OCI-LY3 (cell line): ENCODE data around the gene ITM2C.

Experiments used
- H2AFZ ChIP-seq: fragments of 200-600, 300-600 bp; shearing (Covaris generic); 2 replicates; pipeline ENCODE4 v1.6.0; 2014; ENCODE audit warnings: antibody characterized with exemption, low read depth, low read length
- H3K27ac ChIP-seq: fragments of 200-600, 300-600 bp; sonication (generic); 2 replicates; pipeline ENCODE4 v1.5.1; 2014; ENCODE audit warnings: mild to moderate bottlenecking, low read length, moderate library complexity, mixed read lengths
- H3K27me3 ChIP-seq: fragments of 200-600, 300-600 bp; sonication (generic); 2 replicates; pipeline ENCODE4 v1.6.1; 2014; ENCODE audit warnings: low read depth, low read length, mixed read lengths
- H3K36me3 ChIP-seq: fragments of 200-600, 300-600 bp; sonication (generic); replicated peaks from 2 replicates; pipeline ENCODE3; 2014; ENCODE audit warnings: low read depth, low read length, mixed read lengths
- H3K4me1 ChIP-seq: fragments of 300-600, 200-600 bp; sonication (generic); 2 replicates; pipeline ENCODE4 v1.6.1; 2014; ENCODE audit warnings: low read length, mixed read lengths
- H3K4me2 ChIP-seq: fragments of 200-600, 300-600 bp; sonication (generic); 2 replicates; pipeline ENCODE4 v1.6.1; 2014; ENCODE audit warnings: low read length, mixed read lengths
- H3K4me3 ChIP-seq: fragments of 300-600, 200-600 bp; sonication (generic); 2 replicates; pipeline ENCODE4 v1.5.1; 2014; ENCODE audit warnings: antibody characterized with exemption, mild to moderate bottlenecking, low read length, moderate library complexity
- H3K79me2 ChIP-seq: fragments of 300-600, 200-600 bp; shearing (Covaris generic); 2 replicates; pipeline ENCODE4 v1.6.1; 2014; ENCODE audit warnings: mild to moderate bottlenecking, low read length, mixed read lengths
- H3K9ac ChIP-seq: fragments of 300-600, 200-600 bp; shearing (Covaris generic); 2 replicates; pipeline ENCODE4 v1.6.0; 2014; ENCODE audit warnings: mild to moderate bottlenecking, low read length, moderate library complexity
- H3K9me3 ChIP-seq: fragments of 200-600, 300-600 bp; shearing (Covaris generic); 2 replicates; pipeline ENCODE4 v1.6.1; 2014; ENCODE audit warnings: low read length, mixed read lengths; ENCODE audit not compliant: insufficient read depth
- H4K20me1 ChIP-seq: fragments of 200-600, 300-600 bp; sonication (generic); 2 replicates; pipeline ENCODE4 v1.6.1; 2016; ENCODE audit warnings: low read length, mixed read lengths; ENCODE audit not compliant: insufficient read depth
- EZH2phosphoT487 ChIP-seq: fragments of 200-600 bp; shearing (Covaris generic); IDR thresholded peaks from 2 replicates; pipeline ENCODE4 v1.6.1; 2018; ENCODE audit warnings: antibody characterized with exemption, mixed run types, low read depth
- TF ChIP-seq, protein P1 (sequence below): fragments of 200-600, 300-600 bp; sonication (generic); IDR thresholded peaks from 2 replicates; pipeline ENCODE4 v1.5.1; 2014; ENCODE audit warnings: antibody characterized with exemption, low read length, low read depth

The ITM2C gene

DNA sequence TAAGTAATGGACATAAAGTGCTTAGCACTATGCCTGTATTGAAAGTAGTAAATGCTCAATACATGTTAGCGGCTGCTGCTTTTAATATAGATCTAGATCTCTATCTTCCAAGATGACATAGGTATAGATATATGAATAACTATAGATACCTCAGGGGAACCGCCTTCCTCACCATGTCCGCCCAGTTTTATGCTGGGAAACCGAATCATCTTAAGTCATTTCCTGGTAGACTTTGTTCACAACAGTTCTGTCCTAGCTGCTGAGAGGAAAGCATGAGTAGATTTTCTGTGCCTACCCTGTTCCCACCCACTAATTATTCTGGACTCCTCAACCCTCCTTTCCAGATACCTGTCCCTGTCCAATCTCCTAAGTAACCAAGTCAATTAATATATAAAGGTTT, 21.6 kb upstream of the ITM2C start:
- no peaks in the 10 kb centered on the region; the same call in 1 of the 2 replicates for H3K27me3 ChIP-seq
- H3K4me3 ChIP-seq, result no peak overlapping the region
- H2AFZ ChIP-seq, result no peak overlapping the region
- no peak overlapping the region for H3K4me2 ChIP-seq
- no peak overlapping the region for H3K9ac ChIP-seq
- no peak overlapping the region for H3K27ac ChIP-seq
- H4K20me1 ChIP-seq, result no peaks in the 10 kb centered on the region
- H3K79me2 ChIP-seq, result no peaks in the 10 kb centered on the region
- H3K4me1 ChIP-seq, result peaks cover 6% of the 10 kb centered on the region
- H3K9me3 ChIP-seq, result no peaks in the 10 kb centered on the region
- TF ChIP-seq, protein P1, sequence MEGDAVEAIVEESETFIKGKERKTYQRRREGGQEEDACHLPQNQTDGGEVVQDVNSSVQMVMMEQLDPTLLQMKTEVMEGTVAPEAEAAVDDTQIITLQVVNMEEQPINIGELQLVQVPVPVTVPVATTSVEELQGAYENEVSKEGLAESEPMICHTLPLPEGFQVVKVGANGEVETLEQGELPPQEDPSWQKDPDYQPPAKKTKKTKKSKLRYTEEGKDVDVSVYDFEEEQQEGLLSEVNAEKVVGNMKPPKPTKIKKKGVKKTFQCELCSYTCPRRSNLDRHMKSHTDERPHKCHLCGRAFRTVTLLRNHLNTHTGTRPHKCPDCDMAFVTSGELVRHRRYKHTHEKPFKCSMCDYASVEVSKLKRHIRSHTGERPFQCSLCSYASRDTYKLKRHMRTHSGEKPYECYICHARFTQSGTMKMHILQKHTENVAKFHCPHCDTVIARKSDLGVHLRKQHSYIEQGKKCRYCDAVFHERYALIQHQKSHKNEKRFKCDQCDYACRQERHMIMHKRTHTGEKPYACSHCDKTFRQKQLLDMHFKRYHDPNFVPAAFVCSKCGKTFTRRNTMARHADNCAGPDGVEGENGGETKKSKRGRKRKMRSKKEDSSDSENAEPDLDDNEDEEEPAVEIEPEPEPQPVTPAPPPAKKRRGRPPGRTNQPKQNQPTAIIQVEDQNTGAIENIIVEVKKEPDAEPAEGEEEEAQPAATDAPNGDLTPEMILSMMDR, result no peak
- no peak for TF ChIP-seq EZH2phosphoT487
- H3K36me3 ChIP-seq, result no peaks in the 10 kb centered on the region

DNA sequence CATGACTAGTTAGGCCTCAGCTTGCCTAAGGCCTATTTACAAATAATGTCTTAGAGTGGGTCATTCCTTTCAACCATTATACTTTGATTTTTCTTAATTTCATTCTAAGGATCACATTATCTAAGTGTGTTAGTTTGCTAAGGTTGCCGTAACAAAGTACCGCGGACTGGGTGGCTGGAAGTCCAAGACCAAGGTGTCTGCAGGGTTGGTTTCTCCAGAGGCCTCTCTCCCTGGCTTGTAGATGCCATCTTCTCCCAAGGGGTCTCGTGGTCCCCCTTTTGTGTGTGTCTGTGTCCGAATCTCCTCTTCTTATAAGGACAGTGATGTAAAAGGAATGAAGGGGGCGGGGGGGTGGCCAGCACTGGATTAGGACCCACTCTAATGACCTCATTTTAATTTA, 18.4 kb upstream of the ITM2C start:
- peaks cover 15% of the 10 kb centered on the region for H3K4me1 ChIP-seq
- no peaks in the 10 kb centered on the region for H3K79me2 ChIP-seq
- H3K9ac ChIP-seq, result no peak overlapping the region
- no peaks in the 10 kb centered on the region; the same call in 1 of the 2 replicates for H3K27me3 ChIP-seq
- H4K20me1 ChIP-seq, result no peaks in the 10 kb centered on the region
- H3K4me3 ChIP-seq, result no peak overlapping the region
- no peak overlapping the region for H3K4me2 ChIP-seq
- TF ChIP-seq EZH2phosphoT487, result no peak
- TF ChIP-seq, protein P1, result no peak
- H3K9me3 ChIP-seq, result no peaks in the 10 kb centered on the region
- no peak overlapping the region for H2AFZ ChIP-seq
- H3K36me3 ChIP-seq, result no peaks in the 10 kb centered on the region
- H3K27ac ChIP-seq, result no peak overlapping the region

DNA sequence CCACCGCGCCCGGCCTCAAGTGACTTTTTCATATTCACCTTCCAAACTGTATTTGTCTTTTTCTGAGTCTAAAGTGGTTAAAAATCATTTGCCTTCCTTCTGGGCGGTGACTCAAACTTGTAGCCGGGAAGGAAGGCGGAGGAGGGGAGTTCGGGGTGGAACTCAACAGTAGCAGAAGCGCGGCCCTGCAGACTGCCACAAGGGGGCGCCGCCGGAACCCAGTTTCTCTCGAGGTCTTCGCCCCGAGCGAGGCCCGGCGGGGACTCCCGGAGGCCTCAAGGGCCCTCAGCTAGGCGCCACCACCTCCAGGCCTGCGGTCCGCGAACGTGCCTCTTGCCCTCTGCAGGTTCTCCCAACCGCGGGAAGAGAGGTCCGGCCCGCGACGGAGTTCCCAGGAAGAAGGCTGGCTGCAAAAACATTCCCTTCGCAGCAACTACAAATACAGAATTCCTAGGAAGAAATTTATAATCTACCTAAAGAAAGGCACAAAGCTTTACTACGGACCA, 16.8 kb upstream of the ITM2C start:
- Histone ChIP-seq H3K9me3 (no peaks in the 10 kb centered on the region), H2AFZ (peak overlapping the region; percentile 72), H3K4me1 (peaks cover 15% of the 10 kb centered on the region), H3K27ac (no peak overlapping the region), H3K36me3 (no peaks in the 10 kb centered on the region), H3K27me3 (no peaks in the 10 kb centered on the region; the same call in 1 of the 2 replicates), H3K9ac (peak overlapping the region; percentile 37; the same call in 1 of the 2 replicates), H3K4me3 (peak overlapping the region; percentile 58), H3K79me2 (no peaks in the 10 kb centered on the region), H4K20me1 (no peaks in the 10 kb centered on the region), H3K4me2 (peak overlapping the region; percentile 76)
- TF ChIP-seq EZH2phosphoT487, result no peak
- TF ChIP-seq, protein P1, result peak; percentile 66

DNA sequence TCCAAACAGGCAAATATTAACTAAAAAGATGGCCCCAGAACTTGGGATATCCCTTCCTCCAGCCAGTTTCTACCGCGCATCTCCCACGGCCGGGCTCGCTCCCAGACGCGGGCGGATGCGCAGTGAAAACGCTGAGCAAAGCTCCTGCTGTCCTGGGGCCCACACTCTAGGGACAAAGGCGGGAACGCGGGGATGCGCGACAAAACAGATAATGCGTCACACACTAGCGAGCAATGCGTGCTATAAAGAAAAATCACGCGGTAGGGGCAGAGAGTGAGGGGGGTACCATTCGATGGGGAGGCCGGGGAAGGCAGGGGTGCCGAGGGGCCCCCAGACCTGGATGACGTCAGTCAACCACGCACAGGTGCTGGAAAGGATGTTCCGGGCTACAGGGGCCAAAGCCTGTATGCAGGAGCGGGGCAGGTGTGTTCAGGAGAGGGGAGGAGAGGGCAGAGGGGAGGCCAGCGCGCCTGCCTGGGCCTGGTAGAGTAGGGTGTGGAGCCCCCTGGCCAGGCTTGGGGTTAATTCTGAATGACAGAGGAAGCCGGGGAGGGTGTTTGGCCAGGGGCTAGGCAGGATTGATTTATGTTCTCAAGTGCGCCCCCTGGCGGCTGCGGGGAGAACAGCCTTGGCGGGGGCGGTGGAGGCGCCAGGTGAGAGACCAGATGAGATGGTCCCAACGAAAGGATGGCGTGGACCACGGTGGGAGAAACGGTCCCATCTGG, 14.9 kb upstream of the ITM2C start:
- Histone ChIP-seq H3K9me3 (no peaks in the 10 kb centered on the region), H3K27me3 (no peaks in the 10 kb centered on the region; the same call in 1 of the 2 replicates), H3K9ac (no peak overlapping the region), H3K36me3 (no peaks in the 10 kb centered on the region), H4K20me1 (no peaks in the 10 kb centered on the region), H2AFZ (0 out of 2 replicates have a peak overlapping the region, but pooled peaks have one; percentile 21), H3K4me3 (peak overlapping the region; percentile 21; the same call in 1 of the 2 replicates), H3K27ac (no peak overlapping the region), H3K4me1 (peaks cover 15% of the 10 kb centered on the region), H3K79me2 (no peaks in the 10 kb centered on the region), H3K4me2 (peak overlapping the region; percentile 51)
- TF ChIP-seq, protein P1, result peak; percentile 76
- TF ChIP-seq EZH2phosphoT487, result no peak
